ENCODE data around the gene RNF187. TPM values are rescaled to one million over a fixed set of nuclear protein-coding genes. Genes with fewer than 3 reads are reported as not detected.
A peak's percentile ranks its signal among the peaks of the same experiment; 100 is the strongest.

Gene RNF187
- total and polyA plus RNA-seq, 4 donors = 58.9 to 242 (median 153) TPM

DNA sequence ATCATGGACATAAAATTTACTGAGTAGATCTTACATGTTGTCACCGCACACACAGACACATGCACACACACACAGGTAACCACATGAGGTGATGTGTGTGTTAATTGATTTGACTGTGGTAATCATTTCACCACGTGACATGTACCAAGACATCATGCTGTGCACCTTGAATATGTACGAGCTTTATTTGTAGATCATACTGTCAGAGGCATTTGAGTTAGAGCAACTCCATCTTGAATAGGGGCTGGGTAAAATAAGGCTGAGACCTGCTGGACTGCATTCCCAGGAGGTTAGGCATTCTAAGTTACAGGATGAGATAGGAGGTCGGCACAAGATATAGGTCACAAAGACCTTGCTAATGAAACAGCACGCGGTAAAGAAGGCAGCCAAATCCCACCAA lies 38.8 kb upstream of the RNF187 start:
- H3K36me3 ChIP-seq (ENCODE audit: control insufficient read depth, insufficient read depth, low read length) = peaks cover 10% of the 10 kb centered on the region
- no peak overlapping the region for H3K27ac ChIP-seq (ENCODE audit: low read depth, low read length)
- 86% methylated on average over 3 of the region's 6 CpGs for WGBS (ENCODE audit: insufficient coverage)
- H3K4me1 ChIP-seq (ENCODE audit: control insufficient read depth, insufficient read depth, low read length) = peaks cover 11% of the 10 kb centered on the region
- no peak for DNase-seq (ENCODE audit: low read depth in 4 of 6, low spot score in 6 of 6)
- H3K9me3 ChIP-seq (ENCODE audit: control insufficient read depth, insufficient read depth, low read length) = no peaks in the 10 kb centered on the region
- H3K27me3 ChIP-seq (ENCODE audit: control insufficient read depth, insufficient read depth, low read length) = peaks cover 11% of the 10 kb centered on the region
- H3K4me3 ChIP-seq (ENCODE audit: low read depth, low read length) = no peak overlapping the region

DNA sequence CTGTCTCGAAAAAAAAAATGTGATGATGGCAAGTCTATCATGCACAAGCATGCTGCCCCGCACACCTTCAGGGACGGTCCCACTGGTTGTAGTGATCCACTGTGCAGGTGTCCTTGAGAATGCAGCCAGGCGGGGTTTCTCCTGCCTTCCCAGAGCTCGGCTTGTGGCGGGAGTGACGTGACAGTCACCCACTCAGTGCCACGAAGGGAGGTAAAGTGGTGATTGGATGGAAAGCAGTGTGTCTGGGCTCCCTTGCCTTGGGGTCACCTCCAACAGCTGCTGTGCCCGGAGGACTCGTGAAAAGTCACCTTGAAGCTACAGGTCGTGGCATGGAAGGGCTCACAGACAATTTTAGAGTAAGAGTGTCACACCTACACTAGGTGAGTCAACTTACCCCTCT lies 37.0 kb upstream of the RNF187 start:
- Histone ChIP-seq H3K27ac (ENCODE audit: low read depth, low read length) (no peak overlapping the region), H3K36me3 (ENCODE audit: control insufficient read depth, insufficient read depth, low read length) (peaks cover 14% of the 10 kb centered on the region), H3K27me3 (ENCODE audit: control insufficient read depth, insufficient read depth, low read length) (peaks cover 11% of the 10 kb centered on the region), H3K4me1 (ENCODE audit: control insufficient read depth, insufficient read depth, low read length) (peaks cover 11% of the 10 kb centered on the region), H3K4me3 (ENCODE audit: low read depth, low read length) (no peak overlapping the region), H3K9me3 (ENCODE audit: control insufficient read depth, insufficient read depth, low read length) (no peaks in the 10 kb centered on the region)
- DNase-seq (ENCODE audit: low read depth in 4 of 6, low spot score in 6 of 6) = no peak
- 98% methylated on average over 6 of the region's 11 CpGs for WGBS (ENCODE audit: insufficient coverage)

DNA sequence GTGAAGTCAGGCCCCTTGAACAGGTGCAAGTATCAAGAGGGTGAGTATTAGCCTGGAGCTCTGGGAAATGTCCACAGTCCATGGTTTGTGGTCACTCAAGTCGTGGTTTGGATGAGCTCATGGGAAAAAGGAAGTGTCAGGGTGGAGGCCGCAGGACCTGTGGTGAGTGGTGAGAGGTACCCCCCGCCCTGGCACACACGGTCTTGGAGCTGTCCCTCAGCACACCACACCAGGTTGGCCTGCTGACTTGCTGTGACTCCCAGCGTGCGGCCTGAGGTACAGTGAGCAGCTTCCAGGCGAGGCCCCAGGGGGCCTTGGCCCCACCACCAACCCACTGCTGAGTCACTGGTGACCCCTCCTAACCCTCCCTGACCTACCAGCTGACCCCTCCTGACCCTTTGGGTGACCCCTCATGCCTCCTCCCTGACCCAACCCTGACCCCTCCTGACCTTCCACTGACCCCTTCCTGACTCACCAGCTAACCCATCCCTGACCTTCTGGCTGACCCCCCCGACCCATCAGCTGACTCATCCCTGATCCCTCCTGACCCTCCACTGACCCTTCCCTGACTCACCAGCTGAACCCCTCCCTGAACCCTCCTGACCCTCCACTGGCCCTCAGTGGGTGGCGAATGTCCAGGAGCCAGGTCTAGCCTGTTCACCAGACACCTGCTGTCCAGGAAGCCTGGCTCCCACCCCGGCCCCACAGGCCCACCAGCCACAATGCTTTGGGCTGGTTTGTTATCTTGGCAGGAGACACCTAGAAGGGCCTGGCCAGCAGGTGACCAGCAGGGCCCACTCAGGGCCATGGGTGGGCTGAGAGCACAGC lies 34.8 kb upstream of the RNF187 start:
- DNase-seq (ENCODE audit: low read depth in 4 of 6, low spot score in 6 of 6) = no peak

GRCh38 chr1:228453022-228453560 lies 34.1 kb upstream of the RNF187 start:
- Histone ChIP-seq H3K27ac (ENCODE audit: low read depth, low read length) (no peak overlapping the region), H3K27me3 (ENCODE audit: control insufficient read depth, insufficient read depth, low read length) (no peaks in the 10 kb centered on the region), H3K4me3 (ENCODE audit: low read depth, low read length) (no peak overlapping the region), H3K9me3 (ENCODE audit: control insufficient read depth, insufficient read depth, low read length) (no peaks in the 10 kb centered on the region), H3K4me1 (ENCODE audit: control insufficient read depth, insufficient read depth, low read length) (peaks cover 10% of the 10 kb centered on the region), H3K36me3 (ENCODE audit: control insufficient read depth, insufficient read depth, low read length) (peaks cover 14% of the 10 kb centered on the region)
- WGBS (ENCODE audit: insufficient coverage) = 83% methylated on average over 10 of the region's 10 CpGs
- DNase-seq (ENCODE audit: low read depth in 4 of 6, low spot score in 6 of 6) = no peak

More for the DNA sequence above, 34.8 kb upstream of the RNF187 start:
- Histone ChIP-seq H3K27me3 (ENCODE audit: control insufficient read depth, insufficient read depth, low read length) (no peaks in the 10 kb centered on the region), H3K9me3 (ENCODE audit: control insufficient read depth, insufficient read depth, low read length) (no peaks in the 10 kb centered on the region), H3K4me3 (ENCODE audit: low read depth, low read length) (no peak overlapping the region), H3K4me1 (ENCODE audit: control insufficient read depth, insufficient read depth, low read length) (peaks cover 6% of the 10 kb centered on the region), H3K36me3 (ENCODE audit: control insufficient read depth, insufficient read depth, low read length) (peaks cover 14% of the 10 kb centered on the region), H3K27ac (ENCODE audit: low read depth, low read length) (no peak overlapping the region)
- WGBS (ENCODE audit: insufficient coverage) = 89% methylated on average over 8 of the region's 10 CpGs

DNA sequence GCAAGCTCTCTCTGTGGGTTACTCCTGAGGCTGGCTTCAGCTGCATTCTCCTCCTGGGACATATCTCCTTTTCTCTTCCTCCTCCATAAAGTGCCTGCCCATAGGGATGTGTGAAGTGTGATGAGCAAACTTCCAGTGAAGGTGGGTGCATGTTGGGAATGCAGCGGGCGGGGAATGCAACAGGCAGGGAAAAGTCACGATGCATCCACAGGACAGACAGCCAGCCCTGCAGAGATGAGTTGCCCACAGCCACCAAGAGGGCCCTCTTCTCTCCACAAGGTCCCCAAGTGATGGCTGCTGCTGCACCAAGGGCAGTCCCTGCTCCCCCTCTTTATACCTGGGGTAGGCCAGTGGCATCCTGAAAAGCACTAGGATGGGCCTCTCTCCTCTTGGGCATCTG lies 33.6 kb upstream of the RNF187 start:
- WGBS (ENCODE audit: insufficient coverage) = 91% methylated on average over 3 of the region's 3 CpGs
- no peak for DNase-seq (ENCODE audit: low read depth in 4 of 6, low spot score in 6 of 6)

DNA sequence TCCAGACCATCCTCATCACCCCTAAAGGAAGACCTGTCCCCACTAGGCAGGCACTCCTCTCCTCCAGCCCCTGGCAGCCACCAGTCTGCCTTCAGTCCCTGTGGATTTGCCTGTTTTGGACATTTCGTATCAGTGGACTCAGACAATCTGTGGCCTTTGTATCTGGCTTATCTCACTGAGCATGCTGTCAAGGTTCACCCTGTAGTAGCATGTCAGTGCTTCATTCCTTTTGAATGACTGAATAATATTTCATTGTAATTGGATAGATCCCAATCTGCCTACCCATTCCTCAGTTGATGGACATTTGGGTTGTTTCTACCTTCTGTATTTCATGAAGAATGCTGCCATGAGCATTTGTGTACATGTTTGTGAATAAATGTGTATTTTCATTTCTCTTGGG lies 32.9 kb upstream of the RNF187 start:
- no peaks in the 10 kb centered on the region for H3K27me3 ChIP-seq (ENCODE audit: control insufficient read depth, insufficient read depth, low read length)
- no peak for DNase-seq (ENCODE audit: low read depth in 4 of 6, low spot score in 6 of 6)
- WGBS (ENCODE audit: insufficient coverage) = 100% methylated on average over 1 of the region's 1 CpG
- peaks cover 21% of the 10 kb centered on the region for H3K4me1 ChIP-seq (ENCODE audit: control insufficient read depth, insufficient read depth, low read length)
- no peak overlapping the region for H3K4me3 ChIP-seq (ENCODE audit: low read depth, low read length)
- H3K36me3 ChIP-seq (ENCODE audit: control insufficient read depth, insufficient read depth, low read length) = peaks cover 14% of the 10 kb centered on the region
- H3K27ac ChIP-seq (ENCODE audit: low read depth, low read length) = no peak overlapping the region
- no peaks in the 10 kb centered on the region for H3K9me3 ChIP-seq (ENCODE audit: control insufficient read depth, insufficient read depth, low read length)

More for the DNA sequence above, 33.6 kb upstream of the RNF187 start:
- H3K9me3 ChIP-seq (ENCODE audit: control insufficient read depth, insufficient read depth, low read length) = no peaks in the 10 kb centered on the region
- H3K27me3 ChIP-seq (ENCODE audit: control insufficient read depth, insufficient read depth, low read length) = no peaks in the 10 kb centered on the region
- no peak overlapping the region for H3K27ac ChIP-seq (ENCODE audit: low read depth, low read length)
- no peak overlapping the region for H3K4me3 ChIP-seq (ENCODE audit: low read depth, low read length)
- peaks cover 14% of the 10 kb centered on the region for H3K36me3 ChIP-seq (ENCODE audit: control insufficient read depth, insufficient read depth, low read length)
- peaks cover 15% of the 10 kb centered on the region for H3K4me1 ChIP-seq (ENCODE audit: control insufficient read depth, insufficient read depth, low read length)

- Histone ChIP-seq H3K9me3 (ENCODE audit: control insufficient read depth, insufficient read depth, low read length) (no peaks in the 10 kb centered on the region), H3K4me3 (ENCODE audit: low read depth, low read length) (peak overlapping the region; percentile 71), H3K4me1 (ENCODE audit: control insufficient read depth, insufficient read depth, low read length) (peaks cover 24% of the 10 kb centered on the region), H3K27me3 (ENCODE audit: control insufficient read depth, insufficient read depth, low read length) (no peaks in the 10 kb centered on the region), H3K36me3 (ENCODE audit: control insufficient read depth, insufficient read depth, low read length) (peaks cover 11% of the 10 kb centered on the region), H3K27ac (ENCODE audit: low read depth, low read length) (no peak overlapping the region)
- peak in 2 of 6 donors; percentile 36 to 64 for DNase-seq (ENCODE audit: low read depth in 4 of 6, low spot score in 6 of 6)
- 29% methylated on average over 1 of the region's 1 CpG for WGBS (ENCODE audit: insufficient coverage)
These were observed 31.5 kb upstream of the RNF187 start for GRCh38 chr1:228455715-228456114.

- WGBS (ENCODE audit: insufficient coverage) = 29% methylated on average over 2 of the region's 6 CpGs
- Histone ChIP-seq H3K4me3 (ENCODE audit: low read depth, low read length) (peak overlapping the region; percentile 71), H3K36me3 (ENCODE audit: control insufficient read depth, insufficient read depth, low read length) (peaks cover 11% of the 10 kb centered on the region), H3K9me3 (ENCODE audit: control insufficient read depth, insufficient read depth, low read length) (no peaks in the 10 kb centered on the region), H3K27me3 (ENCODE audit: control insufficient read depth, insufficient read depth, low read length) (no peaks in the 10 kb centered on the region), H3K27ac (ENCODE audit: low read depth, low read length) (peak overlapping the region; percentile 97), H3K4me1 (ENCODE audit: control insufficient read depth, insufficient read depth, low read length) (peaks cover 24% of the 10 kb centered on the region)
- DNase-seq (ENCODE audit: low read depth in 4 of 6, low spot score in 6 of 6) = no peak
These were observed 30.7 kb upstream of the RNF187 start for GRCh38 chr1:228456252-228457016.

GRCh38 chr1:228457017-228457395 lies 30.2 kb upstream of the RNF187 start:
- no peak for DNase-seq (ENCODE audit: low read depth in 4 of 6, low spot score in 6 of 6)
- Histone ChIP-seq H3K27me3 (ENCODE audit: control insufficient read depth, insufficient read depth, low read length) (no peaks in the 10 kb centered on the region), H3K36me3 (ENCODE audit: control insufficient read depth, insufficient read depth, low read length) (peaks cover 11% of the 10 kb centered on the region), H3K9me3 (ENCODE audit: control insufficient read depth, insufficient read depth, low read length) (no peaks in the 10 kb centered on the region), H3K4me3 (ENCODE audit: low read depth, low read length) (peak overlapping the region; percentile 71), H3K4me1 (ENCODE audit: control insufficient read depth, insufficient read depth, low read length) (peaks cover 24% of the 10 kb centered on the region), H3K27ac (ENCODE audit: low read depth, low read length) (peak overlapping the region; percentile 97)
- 1% methylated on average over 12 of the region's 13 CpGs for WGBS (ENCODE audit: insufficient coverage)

Measured in spinal cord (tissue), 10 donors.